Activated naive CD8-positive, alpha-beta T cell treated with anti-CD3 and anti-CD28 coated beads, Interleukin-2, amount 50 U/mL, for 16 hours (primary cell): ENCODE measurements around the gene FLNB.

ENCODE experiments used
- DNase-seq: peaks from one replicate; pipeline ENCODE4 v3.0.0-alpha.2; 2020; ENCODE audit warnings: low read depth, low spot score

FLNB gene

GRCh38 chr3:58074997-58075396 is 66.8 kb downstream of the FLNB start:
- DNase-seq = peak; percentile 6

GRCh38 chr3:58077596-58078285 is 69.5 kb downstream of the FLNB start:
- no peak for DNase-seq

- DNase-seq = no peak
Observed at GRCh38 chr3:58078610-58079009, 70.4 kb downstream of the FLNB start.

GRCh38 chr3:58079773-58080172 is 71.6 kb downstream of the FLNB start:
- no peak for DNase-seq

- DNase-seq = no peak
Observed at GRCh38 chr3:58082047-58082446, 73.8 kb downstream of the FLNB start.

- no peak for DNase-seq
Observed at GRCh38 chr3:58084166-58084565, 75.9 kb downstream of the FLNB start.

- no peak for DNase-seq
Observed at GRCh38 chr3:58084788-58085543, 76.7 kb downstream of the FLNB start.

GRCh38 chr3:58085616-58086015 is 77.4 kb downstream of the FLNB start:
- no peak for DNase-seq

GRCh38 chr3:58088501-58088900 is 80.3 kb downstream of the FLNB start:
- no peak for DNase-seq

GRCh38 chr3:58090351-58090750 is 82.1 kb downstream of the FLNB start:
- DNase-seq = no peak

- DNase-seq = no peak
Observed at GRCh38 chr3:58092521-58092920, 84.3 kb downstream of the FLNB start.

GRCh38 chr3:58093574-58094195 is 85.5 kb downstream of the FLNB start:
- DNase-seq = no peak

GRCh38 chr3:58094657-58095056 is 86.4 kb downstream of the FLNB start:
- no peak for DNase-seq

- no peak for DNase-seq
Observed at GRCh38 chr3:58095603-58096138, 87.4 kb downstream of the FLNB start.

- DNase-seq = no peak
Observed at GRCh38 chr3:58098531-58098930, 90.3 kb downstream of the FLNB start.

GRCh38 chr3:58099865-58100264 is 91.6 kb downstream of the FLNB start:
- no peak for DNase-seq

- no peak for DNase-seq
Observed at GRCh38 chr3:58101499-58102389, 93.5 kb downstream of the FLNB start.

GRCh38 chr3:58102390-58102750 is 94.1 kb downstream of the FLNB start:
- DNase-seq = no peak

- DNase-seq = no peak
Observed at GRCh38 chr3:58102976-58103451, 94.8 kb downstream of the FLNB start.

GRCh38 chr3:58104151-58104550 is 95.9 kb downstream of the FLNB start:
- DNase-seq = no peak

- no peak for DNase-seq
Observed at GRCh38 chr3:58104712-58105111, 96.5 kb downstream of the FLNB start.
